K562 (cell line): ENCODE results near the gene SGMS1. TPM values are rescaled to one million over a fixed set of nuclear protein-coding genes. Genes with fewer than 3 reads are reported as not detected.

Experiments
- ATAC-seq: fragments of 200-7000 bp; cut with Tn5 transposase; 3 replicates; pipeline ENCODE4 v1.9.1; 2020; ENCODE audit warnings: moderate library complexity
- BruUV-seq: library from RNA; stranded (reverse); fragments of 400-500 nt; replicated peaks from 2 replicates; lab custom pipeline; 2021; lab: Mats Ljungman, UMichigan
- CTCF ChIA-PET: fragments of 300-600 bp; formaldehyde crosslinking; extraction: SDS; loops from one replicate; lab custom pipeline; 2021; ENCODE audit warnings: low intra/inter-chr PET ratio; lab: Yijun Ruan, JAX
- POLR2A ChIA-PET: fragments of 300-600, 350-650 bp; sonication (Branson Sonifier 250); formaldehyde crosslinking; extraction: SDS; loops from one replicate; lab custom pipeline; 2021; ENCODE audit warnings: antibody characterized with exemption, inconsistent platforms; lab: Yijun Ruan, JAX
- DNase-seq, 4 experiments: peaks; one replicate each; pipeline versions ENCODE4 v3.0.0 to v3.0.0-alpha.2; 2011 to 2018; ENCODE audit warnings: low spot score in 3 of 4, mixed read lengths in 3 of 4; ENCODE audit errors: extremely low read depth in 1 of 4
- FAIRE-seq: peaks from 2 replicates; lab custom pipeline; 2011; peaks lifted over from hg19 to GRCh38; lab: Jason Lieb, UNC
- H2AFZ ChIP-seq: 2 replicates; pipeline ENCODE4 v1.6.0; 2011; ENCODE audit warnings: low read depth, low read length, control low read depth, inconsistent platforms
- H3K27ac ChIP-seq: fragments of 200-600 bp; 3 replicates; pipeline ENCODE4 v1.8.0; 2011; ENCODE audit warnings: low read depth, mild to moderate bottlenecking, control low read depth, inconsistent platforms, low read length, moderate library complexity, mixed read lengths; ENCODE audit errors: extremely low read depth
- H3K27me3 ChIP-seq, 2 experiments: fragments of 300-600 bp in 1 of 2; 2 replicates in 1 of 2; 3 replicates in 1 of 2; pipeline versions ENCODE4 v1.6.0 to v1.8.0; 2011; ENCODE audit warnings: inconsistent platforms in 2 of 2, low read length in 2 of 2, mild to moderate bottlenecking in 1 of 2, mixed read lengths in 1 of 2, moderate library complexity in 1 of 2; ENCODE audit not compliant: control insufficient read depth in 2 of 2, insufficient read depth in 2 of 2
- H3K36me3 ChIP-seq: fragments of 300-600 bp; 3 replicates; pipeline ENCODE4 v1.8.0; 2011; ENCODE audit warnings: mild to moderate bottlenecking, low read length, inconsistent platforms; ENCODE audit not compliant: control insufficient read depth, insufficient read depth
- H3K4me1 ChIP-seq, 2 experiments: fragments of 200-600 bp in 1 of 2; replicated peaks in 1 of 2; 2 replicates in 1 of 2; 3 replicates in 1 of 2; pipeline versions ENCODE4 v1.5.1 to v1.8.0; 2011; ENCODE audit warnings: inconsistent platforms in 2 of 2, low read length in 2 of 2, mild to moderate bottlenecking in 1 of 2, mixed read lengths in 1 of 2, moderate library complexity in 1 of 2; ENCODE audit not compliant: control insufficient read depth in 2 of 2, insufficient read depth in 2 of 2
- H3K4me2 ChIP-seq: 2 replicates; pipeline ENCODE4 v1.6.1; 2011; ENCODE audit warnings: low read length, control low read depth, inconsistent platforms, mixed read lengths; ENCODE audit not compliant: insufficient read depth
- H3K4me3 ChIP-seq: fragments of 200-600 bp; sonication (generic), shearing (Covaris generic); 2 replicates; pipeline ENCODE4 v1.5.1; 2016; ENCODE audit warnings: control low read depth, inconsistent platforms
- H3K79me2 ChIP-seq: fragments of 200-600 bp; 3 replicates; pipeline ENCODE4 v1.8.0; 2011; ENCODE audit warnings: low read length, inconsistent platforms; ENCODE audit not compliant: control insufficient read depth, insufficient read depth
- H3K9ac ChIP-seq, 2 experiments: 2 replicates each; pipeline versions ENCODE4 v1.6.0 to v1.6.1; 2011; ENCODE audit warnings: low read depth in 2 of 2, low read length in 2 of 2, control low read depth in 1 of 2, inconsistent platforms in 1 of 2, mild to moderate bottlenecking in 1 of 2, mixed read lengths in 1 of 2; ENCODE audit not compliant: insufficient read depth in 1 of 2
- H3K9me1 ChIP-seq: one replicate; pipeline ENCODE4 v1.6.0; 2011; ENCODE audit warnings: inconsistent platforms, mild to moderate bottlenecking, low read length, moderate library complexity; ENCODE audit not compliant: control insufficient read depth, insufficient read depth
- H3K9me3 ChIP-seq: replicated peaks from 2 replicates; pipeline ENCODE4 v1.5.1; 2011; ENCODE audit warnings: low read depth, low read length, inconsistent platforms; ENCODE audit not compliant: control insufficient read depth, insufficient read depth
- H4K20me1 ChIP-seq: replicated peaks from 2 replicates; pipeline ENCODE4 v1.6.1; 2011; ENCODE audit warnings: low read length, inconsistent platforms, mixed read lengths; ENCODE audit not compliant: control insufficient read depth, insufficient read depth
- CEBPB ChIP-seq: fragments of 450-650 bp; IDR thresholded peaks from 2 replicates; pipeline ENCODE4 v1.6.1; 2016; ENCODE audit warnings: missing genetic modification characterization, missing compliant biosample characterization
- CEBPG ChIP-seq, 3 experiments: fragments of 200-800 bp in 1 of 3; sonication (Bioruptor generic) in 1 of 3; sonication (generic) in 1 of 3; formaldehyde crosslinking in 1 of 3; IDR thresholded peaks in 2 of 3; conservative IDR thresholded peaks in 1 of 3; 2 replicates each; pipeline versions ENCODE4 v1.6.1 to v1.8.0; 2016 to 2022; ENCODE audit warnings: missing compliant biosample characterization in 2 of 3, missing genetic modification characterization in 2 of 3, mild to moderate bottlenecking in 1 of 3, missing genetic modification reagents in 1 of 3
- COPS2 ChIP-seq: fragments of 450-650 bp; conservative IDR thresholded peaks from 2 replicates; pipeline ENCODE4 v1.6.1; 2016; ENCODE audit warnings: mild to moderate bottlenecking, moderate library complexity
- DNMT1 ChIP-seq: fragments of 450-650 bp; IDR thresholded peaks from 2 replicates; pipeline ENCODE4 v1.6.1; 2016; ENCODE audit warnings: antibody characterized with exemption, mild to moderate bottlenecking
- E2F8 ChIP-seq: fragments of 450-650 bp; IDR thresholded peaks from 2 replicates; pipeline ENCODE4 v1.7.1; 2018; ENCODE audit warnings: mild to moderate bottlenecking, low read depth; ENCODE audit not compliant: partially characterized antibody
- EP300 ChIP-seq: IDR thresholded peaks from 2 replicates; pipeline ENCODE4 v1.6.1; 2012; ENCODE audit warnings: low read length, improper control_type of control experiment
- FOXA1 ChIP-seq: fragments of 450-650 bp; IDR thresholded peaks from 2 replicates; pipeline ENCODE4 v1.6.1; 2016; ENCODE audit warnings: mild to moderate bottlenecking, borderline replicate concordance
- HLTF ChIP-seq: fragments of 450-650 bp; IDR thresholded peaks from 2 replicates; pipeline ENCODE4 v1.6.1; 2016
- MLX ChIP-seq, 2 experiments: fragments of 450-650 bp in 1 of 2; sonication (generic) in 1 of 2; formaldehyde crosslinking; conservative IDR thresholded peaks; 2 replicates each; pipeline versions ENCODE4 v1.4.0 to v1.8.1; 2020 to 2022; ENCODE audit warnings: mild to moderate bottlenecking in 1 of 2, missing genetic modification reagents in 1 of 2
- NELFE ChIP-seq: IDR thresholded peaks from 2 replicates; pipeline ENCODE4 v1.6.1; 2011; ENCODE audit warnings: mild to moderate bottlenecking; ENCODE audit not compliant: insufficient read depth, insufficient read length
- ZSCAN32 ChIP-seq: fragments of 450-650 bp; formaldehyde crosslinking; IDR thresholded peaks from 2 replicates; pipeline ENCODE4 v1.4.0; 2020; ENCODE audit warnings: mild to moderate bottlenecking, moderate library complexity
- WGBS: fragments of 100-300 bp; shearing (Covaris generic); methylation state at CpG from one replicate; pipeline ENCODE4 v1.1.6; 2016; ENCODE audit warnings: low coverage, mixed read lengths; ENCODE audit not compliant: insufficient coverage; ENCODE audit errors: missing lambda C conversion rate; 5-methylcytosine and 5-hydroxymethylcytosine counted together
- in situ Hi-C: fragments of 300-500 bp; cut with MboI; formaldehyde crosslinking; loops from 4 replicates; pipeline ENCODE4 v1.15.0; 2018; ENCODE audit warnings: inconsistent platforms, mixed read lengths
- intact Hi-C: fragments of 100-400 bp; cut with micrococcal nuclease; formaldehyde crosslinking; loops from 2 replicates; pipeline ENCODE4 v1.14.2; 2022
- polyA plus RNA-seq, 8 experiments: library from polyadenylated mRNA; depleted of rRNA in 4 of 8; stranded (reverse) in 5 of 8; unstranded in 3 of 8; fragments of >200 nt; fragmentation: Nextera tagmentation in 2 of 8; fragmentation: Illumina TruSeq in 1 of 8; extraction: Ambion mirVana in 2 of 8; extraction: Trizol in 1 of 8; gene quantifications; 2 replicates each; pipeline versions ENCODE4 v1.2.1 to v1.2.3, GENCODE V29; 2011 to 2014; ENCODE audit warnings: inconsistent platforms in 1 of 8, missing spikeins in 1 of 8
- total RNA-seq, 7 experiments: library from RNA; depleted of rRNA in 6 of 7; stranded (reverse); fragments of >200 nt in 6 of 7; fragmentation: Illumina TruSeq in 2 of 7; extraction: Trizol in 2 of 7; gene quantifications; 2 replicates each; pipeline versions ENCODE4 v1.2.1 to v1.2.3, GENCODE V29; 2011 to 2021; ENCODE audit warnings: low replicate concordance in 1 of 7
- TF ChIP-seq, protein P1 (sequence below): fragments of 450-650 bp; IDR thresholded peaks from 2 replicates; pipeline ENCODE4 v1.6.1; 2018; ENCODE audit warnings: mild to moderate bottlenecking, low read depth; ENCODE audit not compliant: partially characterized antibody

Gene SGMS1
- total and polyA plus RNA-seq, 9 of the 15 experiments (the other 6 are each of a cell fraction or from before 2014, with no cell fraction given) = 22.6 to 232 (median 82.2) TPM

DNA sequence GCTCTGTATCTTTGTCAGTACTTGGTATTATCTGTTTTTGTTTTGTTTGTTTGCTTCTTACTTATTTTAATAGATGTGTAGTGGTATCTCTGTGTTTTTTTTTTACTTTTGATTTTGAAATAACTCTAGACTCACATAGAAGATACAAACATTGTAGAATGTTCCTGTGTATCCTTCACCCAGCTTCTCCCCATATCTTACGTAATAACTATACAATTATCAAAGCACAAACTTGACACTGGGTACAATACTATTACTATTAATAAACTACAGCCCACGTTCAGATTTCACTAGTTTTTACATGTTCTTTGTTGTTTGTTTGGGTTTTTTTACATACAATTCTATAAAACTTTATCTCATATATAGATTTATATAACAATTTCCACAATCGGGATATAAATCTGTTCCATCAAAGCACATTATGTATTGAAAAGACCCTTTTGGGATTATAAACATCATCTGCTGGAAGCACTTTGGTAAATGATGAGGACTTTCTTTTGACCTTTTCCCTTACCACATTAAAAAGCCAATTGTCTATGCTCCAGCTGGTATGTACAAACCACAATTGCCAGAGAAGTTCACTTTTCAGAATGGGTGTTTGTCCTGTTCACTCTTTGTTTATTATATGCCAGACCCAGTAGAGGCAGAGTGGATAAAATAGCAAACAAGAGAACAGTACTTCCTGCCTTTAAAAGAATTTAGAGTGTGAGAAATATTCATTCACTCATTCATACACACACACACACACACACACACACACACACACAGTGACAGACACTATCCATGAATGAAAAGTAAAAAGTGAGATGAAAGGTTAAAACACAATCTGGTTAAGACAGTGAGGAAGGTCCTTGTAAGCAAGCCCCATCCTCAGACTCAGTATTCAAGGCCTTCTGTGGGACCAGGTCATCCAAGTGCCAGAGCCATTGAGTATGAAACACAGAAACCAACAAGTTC, 113.0 kb downstream of the SGMS1 start:
- H3K4me1 ChIP-seq = peaks cover 8 to 19% of the 10 kb centered on the region in 2 experiments; a peak in 3 of 5 replicates
- intact Hi-C loops = no loop called here
- no peaks in the 10 kb centered on the region for H3K27me3 ChIP-seq
- ChIA-PET POLR2A (no interaction called here), CTCF (no interaction called here)
- no peaks in the 10 kb centered on the region for H3K9me3 ChIP-seq
- H3K4me2 ChIP-seq = no peak overlapping the region; the same call in 1 of the 2 replicates
- H3K27ac ChIP-seq = no peak overlapping the region
- peaks cover 27% of the 10 kb centered on the region; the same call in 1 of the 2 replicates for H4K20me1 ChIP-seq
- 72% methylated on average over 3 of the region's 3 CpGs for WGBS
- no peak for TF ChIP-seq CEBPG (CRISPR knock-in tag; IDR thresholded peaks at IDR 0.05)
- peak in 1 of 2 experiments; percentile 29; a peak in 1 of 4 replicates for TF ChIP-seq CEBPG (tag; conservative IDR thresholded peaks at IDR 0.05 in 1 of 2, IDR thresholded peaks at IDR 0.05 in 1 of 2)
- no peak for TF ChIP-seq E2F8
- TF ChIP-seq, protein P1, sequence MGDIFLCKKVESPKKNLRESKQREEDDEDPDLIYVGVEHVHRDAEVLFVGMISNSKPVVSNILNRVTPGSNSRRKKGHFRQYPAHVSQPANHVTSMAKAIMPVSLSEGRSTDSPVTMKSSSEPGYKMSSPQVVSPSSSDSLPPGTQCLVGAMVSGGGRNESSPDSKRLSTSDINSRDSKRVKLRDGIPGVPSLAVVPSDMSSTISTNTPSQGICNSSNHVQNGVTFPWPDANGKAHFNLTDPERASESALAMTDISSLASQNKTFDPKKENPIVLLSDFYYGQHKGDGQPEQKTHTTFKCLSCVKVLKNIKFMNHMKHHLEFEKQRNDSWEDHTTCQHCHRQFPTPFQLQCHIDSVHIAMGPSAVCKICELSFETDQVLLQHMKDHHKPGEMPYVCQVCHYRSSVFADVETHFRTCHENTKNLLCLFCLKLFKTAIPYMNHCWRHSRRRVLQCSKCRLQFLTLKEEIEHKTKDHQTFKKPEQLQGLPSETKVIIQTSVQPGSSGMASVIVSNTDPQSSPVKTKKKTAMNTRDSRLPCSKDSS = no peak
- TF ChIP-seq HLTF = no peak
- TF ChIP-seq FOXA1 = no peak
- no peak for TF ChIP-seq DNMT1
- no peak for TF ChIP-seq COPS2
- TF ChIP-seq CEBPB (tag) = peak; percentile 47
- TF ChIP-seq ZSCAN32 (CRISPR knock-in tag) = no peak
- TF ChIP-seq EP300 = no peak
- TF ChIP-seq NELFE = no peak
- no peak for TF ChIP-seq MLX (CRISPR knock-in tag; conservative IDR thresholded peaks at IDR 0.05)
- TF ChIP-seq, all 486 proteins: peak for 2
- H3K36me3 ChIP-seq = no peaks in the 10 kb centered on the region; the same call in 2 of the 3 replicates
- DNase-seq (no peak), FAIRE-seq (no peak), ATAC-seq (no peak)
- no peak overlapping the region for H3K9ac ChIP-seq
- in situ Hi-C loops = no loop called here
- H3K79me2 ChIP-seq = peaks cover 26% of the 10 kb centered on the region
- H3K4me3 ChIP-seq = no peak overlapping the region
- no peak overlapping the region for H2AFZ ChIP-seq
- H3K9me1 ChIP-seq = peaks cover 2% of the 10 kb centered on the region
- BruUV-seq = no TSS peak
